Heart right ventricle (tissue), 16 donors: ENCODE data around the gene PRDM15. TPM values are rescaled to one million over a fixed set of nuclear protein-coding genes. Genes with fewer than 3 reads are reported as not detected.
A peak's percentile ranks its signal among the peaks of the same experiment; 100 is the strongest.

Source experiments
- ATAC-seq, 8 donors: fragments of 200-7000 bp; cut with Tn5 transposase; one replicate each; pipeline ENCODE4 v1.9.1; 2020; ENCODE audit warnings: mild to moderate bottlenecking in 8 of 8, moderate library complexity in 8 of 8, moderate number of reproducible peaks in 1 of 8
- DNase-seq, 2 donors: peaks; one replicate each; pipeline ENCODE4 v3.0.0-alpha.2; 2020
- H3K27ac ChIP-seq, 10 donors: fragments of 200-600 bp; sonication (generic) in 2 of 10; one replicate each; pipeline versions ENCODE4 v1.5.0 to v1.8.0; 2020 to 2022; ENCODE audit warnings: mild to moderate bottlenecking in 3 of 10
- H3K27me3 ChIP-seq, 7 donors: fragments of 200-600 bp; one replicate each; pipeline ENCODE4 v1.8.0; 2021 to 2022; ENCODE audit warnings: mild to moderate bottlenecking in 2 of 7
- H3K36me3 ChIP-seq, 9 donors: fragments of 200-600 bp; sonication (generic) in 1 of 9; one replicate each; pipeline versions ENCODE4 v1.5.0 to v1.8.0; 2020 to 2022; ENCODE audit warnings: mild to moderate bottlenecking in 2 of 9
- H3K4me1 ChIP-seq, 9 donors: fragments of 200-600 bp; sonication (generic) in 1 of 9; one replicate each; pipeline versions ENCODE4 v1.5.0 to v1.8.0; 2020 to 2022; ENCODE audit warnings: mild to moderate bottlenecking in 4 of 9
- H3K4me3 ChIP-seq, 10 donors: fragments of 200-600 bp; sonication (generic) in 2 of 10; one replicate each; pipeline versions ENCODE4 v1.5.0 to v1.8.0; 2020 to 2022; ENCODE audit warnings: mild to moderate bottlenecking in 7 of 10, moderate library complexity in 2 of 10
- H3K9me3 ChIP-seq, 11 donors: fragments of 200-600 bp in 10 of 11; sonication (generic) in 2 of 11; one replicate each; pipeline versions ENCODE4 v1.5.0 to v1.8.0; 2013 to 2022; ENCODE audit warnings: mild to moderate bottlenecking in 2 of 11, control low read depth in 1 of 11, moderate library complexity in 1 of 11
- WGBS, 2 donors: extraction: QIAGEN DNeasy Blood & Tissue Kit; methylation state at CpG; one replicate each; pipeline ENCODE4 v1.1.7; 2013; ENCODE audit warnings: inconsistent platforms in 1 of 2; 5-methylcytosine and 5-hydroxymethylcytosine counted together
- intact Hi-C, 10 donors: fragments of 100-400 bp; cut with DNase I; formaldehyde crosslinking; loops; one replicate each; pipeline versions ENCODE4 v1.11.1 to v1.14.2; 2022
- polyA plus RNA-seq, 2 donors: library from polyadenylated mRNA; stranded (reverse); fragments of 200-250 nt; gene quantifications; one replicate each; pipeline ENCODE4 v1.2.3, GENCODE V29; 2013
- total RNA-seq, 10 donors: library from RNA; stranded (reverse); fragmentation: NEBNext Ultra II Directional in 3 of 10; extraction: Animal tissue kit (Norgen Biotek cat#: 25700) in 3 of 10; gene quantifications; one replicate each; pipeline versions ENCODE4 v1.2.1 to v1.2.4, GENCODE V29; 2021 to 2023
- TF ChIP-seq, protein P1 (sequence below), 9 donors: fragments of 200-600 bp; sonication (generic) in 2 of 9; IDR thresholded peaks; one replicate each; pipeline versions ENCODE4 v1.5.0 to v1.8.0; 2021 to 2022; ENCODE audit warnings: antibody characterized with exemption in 9 of 9, mild to moderate bottlenecking in 5 of 9, moderate library complexity in 1 of 9
- donor health status: Arrhythmogenic right ventricular cardiomyopathy.
- donor health status: ischemic (EF 13 %, LVEDD 7.1; RV severe dilation, severe dysfunction).
- donor health status: healthy with polysubstance abuse.
- donor health status: DM: no; HTN: yes; CAD: no.
- donor health status: DM: no; HTN: no; CAD: no.
- donor health status: ischemic (EF 25% LVEDD 6.9; RV normal size, moderate dysfunction).
- donor health status: ischemic (EF 25% LVEDD 5.7; RV mildly dilated, moderate dysfunction).
- donor health status: healthy.
- donor health status: DM: yes; HTN: yes; CAD: no.
- donor health status: Ischemic cardiomyopathy.
- donor health status: ischemic (EF 35%, LVEDD 5.7; RV mildly dilated, moderate dysfunction).
- donor health status: nonischemic (EF 11% LVEDD 7.7; RV severe dilation, severe dysfunction).
- donor health status: DM: yes; HTN: yes; CAD: no.
- donor health status: PGD.
- donor health status: ischemic (EF 29% LVEDD 5.4; RV normal size, mild dysfunction).
- donor health status: nonischemic (EF 23%, LVEDD 6.1; RV moderate dilation, normal function).

Gene PRDM15
- total and polyA plus RNA-seq, 12 donors, result 1.0 to 5.8 (median 3.2) TPM

- H3K4me3 ChIP-seq, result peak overlapping the region in 9 of 10 donors; percentile 28 to 56 (median 47)
- H3K4me1 ChIP-seq, result peaks cover 6 to 76% (median 51%) of the 10 kb centered on the region in 9 donors
- H3K36me3 ChIP-seq, result no peaks in the 10 kb centered on the region
- no peaks in the 10 kb centered on the region for H3K9me3 ChIP-seq
- H3K27ac ChIP-seq, result peak overlapping the region; percentile 59 to 94 (median 84)
- H3K27me3 ChIP-seq, result no peaks in the 10 kb centered on the region
- TF ChIP-seq, protein P1, sequence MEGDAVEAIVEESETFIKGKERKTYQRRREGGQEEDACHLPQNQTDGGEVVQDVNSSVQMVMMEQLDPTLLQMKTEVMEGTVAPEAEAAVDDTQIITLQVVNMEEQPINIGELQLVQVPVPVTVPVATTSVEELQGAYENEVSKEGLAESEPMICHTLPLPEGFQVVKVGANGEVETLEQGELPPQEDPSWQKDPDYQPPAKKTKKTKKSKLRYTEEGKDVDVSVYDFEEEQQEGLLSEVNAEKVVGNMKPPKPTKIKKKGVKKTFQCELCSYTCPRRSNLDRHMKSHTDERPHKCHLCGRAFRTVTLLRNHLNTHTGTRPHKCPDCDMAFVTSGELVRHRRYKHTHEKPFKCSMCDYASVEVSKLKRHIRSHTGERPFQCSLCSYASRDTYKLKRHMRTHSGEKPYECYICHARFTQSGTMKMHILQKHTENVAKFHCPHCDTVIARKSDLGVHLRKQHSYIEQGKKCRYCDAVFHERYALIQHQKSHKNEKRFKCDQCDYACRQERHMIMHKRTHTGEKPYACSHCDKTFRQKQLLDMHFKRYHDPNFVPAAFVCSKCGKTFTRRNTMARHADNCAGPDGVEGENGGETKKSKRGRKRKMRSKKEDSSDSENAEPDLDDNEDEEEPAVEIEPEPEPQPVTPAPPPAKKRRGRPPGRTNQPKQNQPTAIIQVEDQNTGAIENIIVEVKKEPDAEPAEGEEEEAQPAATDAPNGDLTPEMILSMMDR (IDR thresholded peaks at IDR 0.05), result no peak
- ATAC-seq (no peak), DNase-seq (no peak)
- intact Hi-C loops, result loop anchor here in 2 of 10 donors (5.0 kb wide), 2 partner anchors 81 to 191 kb away; no protein-coding TSS in a partner anchor
- 33 to 50% methylated on average over 3 of the region's 3 CpGs for WGBS, 2 donors
Measured at GRCh38 chr21:41926807-41927171, 47.6 kb upstream of the PRDM15 start.

DNA sequence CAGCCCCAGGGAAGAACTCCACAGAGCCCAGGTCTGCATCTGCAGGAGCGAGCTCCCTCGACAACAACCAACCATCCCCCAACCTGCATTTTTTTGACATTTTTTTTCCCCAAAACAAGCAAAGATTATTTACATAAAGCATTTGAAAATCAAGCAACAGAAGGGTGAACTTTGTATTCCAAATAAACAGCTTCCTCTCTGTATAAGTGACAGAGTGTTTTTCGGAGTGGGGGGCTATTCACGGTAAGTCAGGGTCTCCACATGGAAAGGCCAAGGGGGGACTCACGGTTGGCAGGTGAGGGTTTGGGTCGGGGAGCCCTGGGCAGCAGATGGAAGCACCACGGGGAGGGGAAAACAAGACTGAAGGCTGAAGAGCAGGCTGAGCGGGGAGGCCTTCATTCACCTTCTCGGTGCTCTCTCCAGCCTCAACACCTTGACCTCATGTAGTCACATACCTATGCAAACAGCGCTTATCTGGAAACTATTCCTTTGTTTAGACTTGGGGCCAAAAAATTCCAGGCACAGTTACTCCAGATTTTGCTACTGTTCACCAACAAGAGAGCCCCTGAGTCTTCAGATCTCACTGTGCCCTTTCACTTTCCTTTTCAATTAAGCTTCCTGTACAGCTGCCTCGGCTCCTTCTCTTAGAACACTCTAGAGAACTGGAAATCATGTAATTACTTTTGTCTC, 47.1 kb upstream of the PRDM15 start:
- H3K4me3 ChIP-seq, result peak overlapping the region in 9 of 10 donors; percentile 28 to 56 (median 47)
- no peaks in the 10 kb centered on the region for H3K9me3 ChIP-seq
- H3K4me1 ChIP-seq, result peaks cover 6 to 81% (median 56%) of the 10 kb centered on the region in 9 donors
- H3K27me3 ChIP-seq, result no peaks in the 10 kb centered on the region
- DNase-seq (no peak), ATAC-seq (peak in 6 of 8 donors; percentile 66 to 82 (median 76))
- peak overlapping the region; percentile 59 to 94 (median 84) for H3K27ac ChIP-seq
- intact Hi-C loops, result loop anchor here in 2 of 10 donors (5.0 kb wide), 2 partner anchors 81 to 191 kb away; no protein-coding TSS in a partner anchor
- TF ChIP-seq, protein P1 (IDR thresholded peaks at IDR 0.05), result no peak
- H3K36me3 ChIP-seq, result no peaks in the 10 kb centered on the region
- WGBS, 2 donors, result 33 to 38% methylated on average over 11 of the region's 11 CpGs

DNA sequence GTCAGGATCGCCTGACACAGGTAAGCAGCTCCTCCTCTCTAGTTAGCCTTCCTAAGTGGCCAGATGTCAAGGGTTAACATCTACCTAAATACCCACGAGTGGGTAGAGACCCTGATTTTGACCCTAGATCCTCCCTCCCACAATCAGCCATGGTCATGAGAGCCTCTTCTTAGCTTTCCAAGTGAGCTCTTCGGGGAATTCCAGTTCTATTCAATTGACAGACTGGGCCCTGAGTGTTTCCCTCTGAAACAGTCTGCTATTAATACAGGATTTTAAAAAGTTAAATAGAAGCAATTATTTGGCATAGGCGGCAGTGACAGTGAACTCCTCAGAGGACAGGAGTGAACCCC, 46.6 kb upstream of the PRDM15 start:
- DNase-seq (no peak), ATAC-seq (no peak)
- WGBS, 2 donors, result 59 to 61% methylated on average over 4 of the region's 4 CpGs
- Histone ChIP-seq H3K9me3 (no peaks in the 10 kb centered on the region), H3K27ac (peak overlapping the region; percentile 59 to 94 (median 84)), H3K36me3 (no peaks in the 10 kb centered on the region), H3K27me3 (no peaks in the 10 kb centered on the region), H3K4me3 (peak overlapping the region in 8 of 10 donors; percentile 28 to 56 (median 48)), H3K4me1 (peaks cover 6 to 86% (median 61%) of the 10 kb centered on the region in 9 donors)
- TF ChIP-seq, protein P1 (IDR thresholded peaks at IDR 0.05), result no peak
- intact Hi-C loops, result loop anchor here in 2 of 10 donors (5.0 kb wide), 2 partner anchors 82 to 192 kb away; no protein-coding TSS in a partner anchor

DNA sequence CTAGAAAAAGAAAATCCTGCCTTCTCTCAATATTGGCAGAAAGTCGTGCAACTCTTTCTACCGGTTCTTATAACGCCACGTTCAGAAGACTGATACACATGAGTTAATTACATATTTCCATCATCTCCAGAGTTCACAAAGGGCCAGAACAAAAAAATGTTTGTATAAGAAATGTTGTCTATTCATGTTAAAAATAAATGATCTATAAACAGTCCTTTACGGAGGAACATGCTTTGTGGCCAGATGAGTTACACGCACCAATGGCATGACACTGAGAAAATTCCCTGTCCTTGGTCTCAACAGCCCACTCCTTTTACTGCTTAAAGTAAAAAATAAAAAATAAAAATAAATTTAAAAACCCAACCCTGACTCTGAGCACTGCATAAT, 45.2 kb upstream of the PRDM15 start:
- H3K36me3 ChIP-seq, result peaks cover 0 to 3% (median 0%) of the 10 kb centered on the region in 9 donors
- DNase-seq (no peak), ATAC-seq (peak in 5 of 8 donors; percentile 26 to 42 (median 35))
- intact Hi-C loops, result no loop called here
- TF ChIP-seq, protein P1 (IDR thresholded peaks at IDR 0.05), result no peak
- 67 to 76% methylated on average over 6 of the region's 6 CpGs for WGBS, 2 donors
- H3K9me3 ChIP-seq, result no peaks in the 10 kb centered on the region
- peak overlapping the region in 9 of 10 donors; percentile 72 to 94 (median 84) for H3K27ac ChIP-seq
- H3K27me3 ChIP-seq, result no peaks in the 10 kb centered on the region
- H3K4me3 ChIP-seq, result peak overlapping the region in 2 of 10 donors; percentile 10 to 12
- H3K4me1 ChIP-seq, result peaks cover 6 to 85% (median 64%) of the 10 kb centered on the region in 9 donors
